OCI-LY1 (cell line): ENCODE data around the gene GALNT10.

Source experiments
- EZH2 ChIP-seq: fragments of 200-600 bp; sonication (generic), shearing (Covaris generic); IDR thresholded peaks from 2 replicates; pipeline ENCODE4 v1.8.0; 2017; ENCODE audit warnings: borderline replicate concordance, mixed run types, mild to moderate bottlenecking, antibody characterized with exemption, low read length, moderate library complexity, mixed read lengths
- TF ChIP-seq, protein P1 (sequence below): fragments of 200-600 bp; sonication (generic), shearing (Covaris generic); IDR thresholded peaks from 2 replicates; pipeline ENCODE4 v1.5.1; 2017; ENCODE audit warnings: mild to moderate bottlenecking, antibody characterized with exemption, low read length, moderate library complexity, mixed read lengths

DNA sequence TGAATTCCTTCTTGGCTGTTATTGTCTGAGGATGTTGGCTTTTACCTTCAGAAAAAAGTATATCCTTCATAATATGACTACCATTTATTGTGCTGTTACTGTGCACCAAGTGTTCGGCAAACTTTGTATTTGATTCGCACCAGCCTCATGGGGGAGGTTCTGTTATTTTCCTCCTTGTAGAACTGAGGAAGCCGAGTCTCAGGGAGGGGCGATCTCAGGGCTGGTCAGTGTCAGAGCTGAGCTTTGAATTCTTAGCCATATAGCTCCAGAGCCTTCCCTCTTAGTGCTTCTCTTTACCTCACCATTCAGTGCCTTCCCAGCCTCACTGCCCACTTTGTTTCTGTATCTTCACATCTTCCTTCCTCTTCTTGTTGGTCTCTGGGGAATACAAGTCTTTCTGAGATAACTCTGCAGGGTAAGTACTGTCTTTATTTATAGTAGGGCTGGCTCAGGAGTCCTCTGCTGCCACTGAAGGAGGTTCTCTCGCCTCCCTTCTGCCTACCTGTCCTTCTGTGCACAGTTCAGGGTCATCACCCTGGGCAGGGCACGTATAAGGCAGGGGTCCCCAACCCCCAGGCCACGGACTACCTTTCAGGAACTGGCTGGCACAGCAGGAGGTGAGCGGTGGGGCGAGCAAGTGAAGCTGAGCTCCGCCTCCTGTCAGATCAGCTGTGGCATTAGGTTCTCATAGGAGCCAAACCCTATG, 48.4 kb downstream of the GALNT10 start:
- TF ChIP-seq, protein P1, sequence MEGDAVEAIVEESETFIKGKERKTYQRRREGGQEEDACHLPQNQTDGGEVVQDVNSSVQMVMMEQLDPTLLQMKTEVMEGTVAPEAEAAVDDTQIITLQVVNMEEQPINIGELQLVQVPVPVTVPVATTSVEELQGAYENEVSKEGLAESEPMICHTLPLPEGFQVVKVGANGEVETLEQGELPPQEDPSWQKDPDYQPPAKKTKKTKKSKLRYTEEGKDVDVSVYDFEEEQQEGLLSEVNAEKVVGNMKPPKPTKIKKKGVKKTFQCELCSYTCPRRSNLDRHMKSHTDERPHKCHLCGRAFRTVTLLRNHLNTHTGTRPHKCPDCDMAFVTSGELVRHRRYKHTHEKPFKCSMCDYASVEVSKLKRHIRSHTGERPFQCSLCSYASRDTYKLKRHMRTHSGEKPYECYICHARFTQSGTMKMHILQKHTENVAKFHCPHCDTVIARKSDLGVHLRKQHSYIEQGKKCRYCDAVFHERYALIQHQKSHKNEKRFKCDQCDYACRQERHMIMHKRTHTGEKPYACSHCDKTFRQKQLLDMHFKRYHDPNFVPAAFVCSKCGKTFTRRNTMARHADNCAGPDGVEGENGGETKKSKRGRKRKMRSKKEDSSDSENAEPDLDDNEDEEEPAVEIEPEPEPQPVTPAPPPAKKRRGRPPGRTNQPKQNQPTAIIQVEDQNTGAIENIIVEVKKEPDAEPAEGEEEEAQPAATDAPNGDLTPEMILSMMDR: no peak
- no peak for TF ChIP-seq EZH2
